Measurements from ENCODE around the gene AMMECR1L. TPM values are rescaled to one million over a fixed set of nuclear protein-coding genes. Genes with fewer than 3 reads are reported as not detected.
A peak's percentile ranks its signal among the peaks of the same experiment; 100 is the strongest.
"Not testable (repeated sequence)": the region's sequence is repeated elsewhere in the genome, so short reads cannot be mapped to it uniquely, and the experiment has no call there.

AMMECR1L gene
- total RNA-seq, 1 donor from 2014 or later, result 27.6 TPM

DNA sequence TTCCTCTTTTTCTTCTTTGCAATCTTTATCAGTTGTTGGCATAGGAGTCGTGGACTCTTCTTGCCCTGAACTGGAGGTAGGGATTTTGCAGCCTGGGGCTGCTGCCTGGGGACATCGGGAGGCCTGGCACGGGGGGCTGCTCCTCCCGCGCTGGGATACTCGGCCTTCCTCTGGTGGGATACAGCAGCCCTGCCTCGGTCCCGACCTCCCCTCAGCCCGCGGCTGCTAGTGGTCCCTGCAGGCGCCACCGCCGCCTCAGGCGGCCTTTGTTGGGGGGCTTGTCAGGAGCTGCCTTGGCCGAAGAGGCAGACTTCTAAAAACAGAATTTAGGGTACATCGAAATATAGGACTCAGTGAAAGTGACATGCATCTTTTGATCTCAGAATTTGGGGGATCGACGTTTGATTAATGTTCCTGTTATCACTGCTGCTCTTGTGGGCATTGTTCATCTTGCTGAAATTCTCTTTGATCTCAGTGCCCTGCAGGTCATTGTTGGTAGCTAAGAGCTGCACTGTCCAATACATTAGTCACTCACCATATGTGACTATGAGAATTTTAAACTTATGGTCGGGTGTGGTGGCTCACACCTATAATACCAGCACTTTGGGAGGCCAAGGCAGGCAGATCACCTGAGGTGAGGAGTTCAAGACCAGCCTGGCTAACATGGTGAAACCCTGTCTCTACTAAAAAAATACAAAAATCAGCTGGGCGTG is 44.1 kb downstream of the AMMECR1L start:
- no peak for DNase-seq (ENCODE audit: low read depth)

DNA sequence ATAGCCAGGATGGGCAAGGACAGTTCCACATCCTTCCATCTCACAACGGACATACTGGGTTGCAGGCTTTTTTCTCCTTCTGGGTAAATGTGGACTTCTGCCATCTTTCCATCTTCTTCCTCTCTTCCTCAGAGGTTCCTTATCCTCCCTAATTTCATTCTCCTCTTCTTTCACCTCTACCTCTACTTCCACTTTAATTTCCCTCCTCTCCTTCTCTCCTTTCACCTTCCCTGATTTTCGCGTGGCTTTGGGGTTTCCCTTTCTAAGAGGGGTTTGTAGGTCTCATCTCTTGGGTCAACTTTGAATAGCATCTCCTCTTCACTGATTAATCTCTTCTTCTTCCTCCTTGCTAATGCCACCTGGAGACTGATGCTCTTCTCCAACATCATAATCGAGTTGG is 44.9 kb downstream of the AMMECR1L start:
- DNase-seq (ENCODE audit: low read depth), result no peak

DNA sequence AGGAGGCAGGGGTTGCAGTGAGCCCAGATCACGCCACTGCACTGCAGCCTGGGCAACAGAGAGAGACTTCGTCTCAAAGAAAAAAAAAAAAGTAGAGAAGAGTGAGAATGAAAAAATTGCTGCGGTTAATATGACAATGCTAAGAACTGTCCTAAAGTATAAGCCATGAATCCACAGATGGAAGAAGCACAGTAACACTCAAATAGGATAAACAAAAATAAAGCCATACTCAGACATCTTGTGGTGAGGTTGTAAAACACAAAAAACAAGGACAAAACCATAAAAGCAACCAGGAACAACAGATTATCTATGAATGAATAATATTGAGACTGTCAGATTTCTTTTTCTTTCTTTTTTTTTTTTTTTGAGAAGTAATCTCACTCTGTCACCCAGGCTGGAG is 50.8 kb downstream of the AMMECR1L start:
- DNase-seq (ENCODE audit: low read depth), result no peak

DNA sequence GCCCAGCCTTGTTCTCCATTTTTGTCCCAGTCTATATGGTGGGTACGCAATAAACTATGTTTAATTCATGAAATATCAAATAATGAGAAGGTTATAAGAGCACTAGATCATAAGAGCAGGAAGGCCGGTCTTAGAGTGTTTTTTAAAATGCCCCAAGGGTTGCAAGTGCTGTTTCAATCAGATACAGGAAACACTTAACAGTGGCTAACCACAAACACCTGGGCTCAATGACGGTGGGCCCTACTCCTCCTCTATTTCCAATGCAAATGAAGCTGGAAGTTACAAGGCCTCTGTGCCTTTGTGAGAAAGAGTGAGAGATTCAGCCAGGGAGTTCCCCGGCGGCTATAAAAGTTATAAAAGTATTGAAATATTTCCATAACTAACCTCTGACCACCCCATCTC is 55.9 kb downstream of the AMMECR1L start:
- DNase-seq (ENCODE audit: low read depth), result peak; percentile 70

DNA sequence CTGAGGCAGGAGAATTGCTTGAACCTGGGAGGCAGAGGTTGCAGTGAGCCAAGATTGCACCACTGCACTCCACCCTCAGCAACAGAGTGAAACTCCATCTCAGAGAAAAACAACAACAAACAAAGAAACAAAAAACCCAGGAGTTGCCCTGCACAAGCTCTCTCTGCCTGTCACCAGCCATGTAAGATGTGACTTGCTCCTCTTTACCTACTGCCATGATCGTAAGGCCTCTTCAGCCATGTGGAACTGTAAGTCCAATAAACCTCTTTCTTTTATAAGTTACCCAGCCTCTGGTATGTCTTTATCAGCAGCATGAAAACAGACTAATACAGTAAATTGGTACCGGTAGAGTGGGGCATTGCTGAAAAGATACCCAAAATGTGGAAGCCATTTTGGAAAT is 59.0 kb downstream of the AMMECR1L start:
- DNase-seq (ENCODE audit: low read depth), result not testable (repeated sequence)

DNA sequence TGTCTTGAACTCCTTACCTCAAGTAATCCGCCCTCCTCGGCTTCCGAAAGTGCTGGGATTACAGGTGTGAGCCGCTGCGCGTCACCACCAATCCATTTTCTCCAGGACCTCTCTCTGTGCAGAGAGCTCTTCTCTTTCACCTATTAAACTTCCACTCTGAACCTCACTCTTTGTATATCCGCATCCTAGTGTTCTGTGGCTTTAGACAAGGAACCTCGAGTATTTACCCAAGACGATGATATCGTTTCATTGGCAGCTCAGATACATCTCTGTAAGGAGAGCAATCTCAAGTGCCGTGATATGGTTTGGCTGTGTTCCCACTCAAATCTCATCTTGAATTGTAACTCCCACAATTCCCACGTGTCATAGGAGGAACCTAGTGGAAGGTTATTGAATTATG is 59.7 kb downstream of the AMMECR1L start:
- DNase-seq (ENCODE audit: low read depth), result no peak

DNA sequence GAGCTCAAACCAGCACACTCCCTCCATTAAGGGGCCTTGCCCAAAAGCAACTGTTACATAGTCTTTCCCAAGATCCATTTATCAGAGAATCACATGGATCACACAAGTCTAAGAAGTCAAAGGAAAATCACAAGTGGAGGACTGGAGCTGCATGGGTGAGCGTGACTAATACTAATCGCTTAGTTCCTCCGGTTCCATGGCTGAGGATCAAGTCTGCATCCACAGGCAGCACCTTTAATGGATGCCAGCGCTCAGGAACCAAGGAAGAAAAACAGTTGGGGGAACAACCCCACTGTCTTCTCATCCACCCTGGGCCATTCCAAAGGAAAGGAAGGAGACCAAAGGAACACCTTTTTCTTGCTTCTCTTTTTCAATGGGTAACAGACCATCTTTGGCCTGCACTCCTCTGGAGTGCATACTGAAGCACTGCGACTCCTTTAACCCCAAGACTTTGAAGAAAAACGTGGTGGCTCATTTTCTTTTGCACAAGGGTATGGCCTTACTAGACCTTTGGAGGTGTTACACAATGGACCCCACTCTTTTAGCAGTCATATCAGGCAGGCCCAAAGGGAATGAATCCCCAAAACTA is 65.6 kb downstream of the AMMECR1L start:
- no peak for DNase-seq (ENCODE audit: low read depth)

DNA sequence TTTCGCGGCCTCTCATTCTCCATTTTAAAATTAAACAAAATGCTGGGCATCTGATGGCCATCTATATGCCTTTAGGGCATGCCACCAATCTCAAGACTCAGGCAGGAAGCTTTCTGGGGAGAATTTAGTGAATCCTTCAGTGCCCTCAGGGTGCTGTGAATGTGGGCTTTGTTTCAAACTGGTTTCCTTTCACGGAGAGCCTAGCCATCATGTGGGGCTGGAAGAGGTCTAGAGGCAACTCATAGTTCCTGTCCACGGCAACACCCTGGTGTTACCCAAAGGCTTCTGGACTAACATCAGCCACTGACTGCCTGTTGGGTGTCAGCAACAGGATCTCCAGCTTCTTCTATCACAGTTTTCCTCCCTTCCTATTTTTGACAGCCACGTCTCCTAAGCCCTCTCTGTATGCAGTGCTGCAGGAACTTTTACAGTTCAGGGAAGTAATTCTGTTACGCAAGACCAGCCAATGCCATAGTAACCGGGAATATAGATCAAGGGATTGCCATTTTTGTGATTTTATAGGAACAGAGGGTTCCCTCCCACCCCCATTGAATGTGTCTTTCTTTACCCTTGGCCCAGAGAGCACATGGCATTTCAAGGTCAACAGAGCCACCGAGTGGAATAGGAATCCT is 66.8 kb downstream of the AMMECR1L start:
- DNase-seq (ENCODE audit: low read depth), result no peak

DNA sequence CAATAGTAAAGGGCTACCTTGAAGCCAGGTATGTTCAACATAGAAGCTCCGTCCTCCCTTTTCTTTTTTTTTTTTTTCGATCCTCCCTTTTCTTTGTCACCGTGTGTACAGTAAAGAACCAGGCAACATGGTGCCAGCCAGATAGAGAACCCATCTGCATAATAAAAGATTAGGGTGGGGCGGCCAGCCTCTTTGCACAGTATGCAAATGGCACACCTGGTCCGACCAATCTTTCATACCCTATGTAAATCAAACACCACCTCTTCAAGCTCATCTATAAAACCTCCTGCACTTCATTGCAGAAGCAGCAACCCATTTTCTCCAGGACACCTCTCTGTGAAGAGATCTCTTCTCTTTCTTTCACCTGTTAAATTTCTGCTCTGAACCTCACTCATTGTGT is 67.5 kb downstream of the AMMECR1L start:
- DNase-seq (ENCODE audit: low read depth), result no peak

DNA sequence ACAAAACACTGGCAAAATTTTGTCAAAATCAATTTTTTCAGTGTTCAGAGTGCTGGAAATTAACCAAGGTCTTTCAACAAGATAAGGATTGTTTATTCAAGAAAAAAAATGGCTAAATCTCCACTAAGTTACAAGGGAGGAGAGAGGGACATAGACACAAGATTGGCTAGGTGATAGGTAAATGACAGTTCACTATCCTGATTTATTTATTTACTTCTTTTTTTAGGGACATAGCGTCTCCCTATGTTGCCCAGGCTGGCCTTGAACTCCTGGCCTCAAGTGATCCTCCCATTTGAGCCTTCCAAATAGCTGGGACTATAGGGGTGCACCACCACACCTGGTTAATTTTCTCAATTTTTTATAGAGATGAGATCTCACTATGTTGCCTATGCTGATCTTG is 71.1 kb downstream of the AMMECR1L start:
- no peak for DNase-seq (ENCODE audit: low read depth)

DNA sequence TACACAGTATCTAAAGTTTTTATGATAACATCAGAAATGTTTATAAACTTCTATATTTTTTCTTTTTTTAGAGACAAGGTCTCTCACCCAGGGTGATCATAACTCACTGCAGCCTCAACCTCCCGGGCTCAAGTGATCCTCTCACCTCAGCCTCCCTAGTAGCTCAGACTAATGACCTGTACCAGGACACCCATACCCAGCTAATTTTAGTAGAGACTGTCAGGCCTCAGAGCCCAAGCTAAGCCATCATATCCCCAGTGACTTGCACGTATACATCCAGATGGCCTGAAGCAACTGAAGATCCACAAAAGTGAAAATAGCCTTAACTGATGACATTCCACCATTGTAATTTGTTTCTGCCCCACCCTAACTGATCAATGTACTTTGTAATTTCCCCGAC is 73.3 kb downstream of the AMMECR1L start:
- DNase-seq (ENCODE audit: low read depth), result not testable (repeated sequence)

Other genes starting within 250 kb of the AMMECR1L start
- gene GPR17, start 239.8 kb downstream of the AMMECR1L start, total RNA-seq, result not detected in 2 replicates
- 0.87 and 3.7 TPM in 2 replicates for gene LIMS2, start 210.4 kb downstream of the AMMECR1L start, total RNA-seq
- gene SFT2D3, start 184.5 kb downstream of the AMMECR1L start, total RNA-seq, result 5.4 and 9.2 TPM in 2 replicates
- 20.7 and 60.7 TPM in 2 replicates for gene WDR33, start 74.8 kb downstream of the AMMECR1L start, total RNA-seq
- 16.8 and 32.1 TPM in 2 replicates for gene POLR2D, start 27.8 kb downstream of the AMMECR1L start, total RNA-seq
- gene SAP130, start 142.1 kb upstream of the AMMECR1L start, total RNA-seq, result 1.4 and 6.8 TPM in 2 replicates
- 72.6 and 126 TPM in 2 replicates for gene UGGT1, start 205.2 kb upstream of the AMMECR1L start, total RNA-seq